Occipital lobe (tissue), 2 donors: ENCODE measurements around the gene MBD4. TPM values are rescaled to one million over a fixed set of nuclear protein-coding genes. Genes with fewer than 3 reads are reported as not detected.
"Not testable (repeated sequence)": the region's sequence is repeated elsewhere in the genome, so short reads cannot be mapped to it uniquely, and the experiment has no call there.

ENCODE experiments used
- DNase-seq: peaks from one replicate; lab custom pipeline; 2025; lab: John Stamatoyannopoulos, UW
- total RNA-seq: library from RNA; depleted of rRNA; stranded (reverse); fragments of >200 nt; gene quantifications from one replicate; pipeline ENCODE4 v1.2.3, GENCODE V29; 2014

MBD4 gene
- total RNA-seq, 1 donor from 2014 or later: 29.0 TPM

- DNase-seq: no peak
Measured at GRCh38 chr3:129429602-129430001, 10.1 kb downstream of the MBD4 start.

DNA sequence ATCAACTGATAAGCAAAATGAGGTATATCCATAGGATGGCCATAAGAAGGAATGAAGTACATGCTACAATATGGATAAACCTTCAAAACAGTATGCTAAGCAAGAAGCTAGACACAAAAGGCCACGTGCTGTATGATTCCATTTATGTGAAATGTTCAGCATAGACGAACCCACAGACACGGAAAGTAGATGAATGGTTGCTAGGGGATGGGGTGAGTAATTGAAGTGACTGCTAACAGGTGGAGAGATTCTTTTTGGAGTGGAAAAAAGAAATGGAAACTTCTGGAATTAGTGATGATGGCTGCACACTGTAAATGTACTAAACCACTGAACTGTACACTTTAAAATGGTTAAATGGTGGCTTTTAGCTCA, 10.7 kb downstream of the MBD4 start:
- DNase-seq: no peak

GRCh38 chr3:129428376-129429079, 11.2 kb downstream of the MBD4 start, which contains the start of gene EFCAB12:
EFCAB12 (minus strand) TSS chr3:129428636; CDS start chr3:129428488, 148 bp downstream.
- DNase-seq: peak; percentile 94

- no peak for DNase-seq
Measured at GRCh38 chr3:129428007-129428375, 11.8 kb downstream of the MBD4 start.

DNA sequence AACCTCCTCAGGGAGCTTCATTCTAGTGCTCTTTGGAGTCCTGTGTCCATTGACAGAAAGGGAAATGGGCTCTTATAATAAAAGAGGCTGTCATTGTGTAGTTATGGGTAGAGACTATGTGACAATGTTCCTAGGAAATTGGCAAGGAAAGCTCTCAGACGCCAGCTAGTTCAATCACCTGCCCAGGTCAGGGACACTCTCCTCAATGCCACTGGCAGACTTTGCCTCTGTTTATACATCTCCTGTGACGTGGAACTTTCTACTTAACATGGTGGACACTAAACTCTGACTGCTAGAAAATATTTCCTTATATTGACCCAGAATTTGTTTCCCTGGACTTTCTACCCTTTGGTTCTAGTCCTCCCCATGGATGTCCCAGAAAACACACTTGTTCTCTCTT, 14.1 kb downstream of the MBD4 start:
- no peak for DNase-seq

- peak; percentile 10 for DNase-seq
Measured at GRCh38 chr3:129425213-129425612, 14.5 kb downstream of the MBD4 start.

DNA sequence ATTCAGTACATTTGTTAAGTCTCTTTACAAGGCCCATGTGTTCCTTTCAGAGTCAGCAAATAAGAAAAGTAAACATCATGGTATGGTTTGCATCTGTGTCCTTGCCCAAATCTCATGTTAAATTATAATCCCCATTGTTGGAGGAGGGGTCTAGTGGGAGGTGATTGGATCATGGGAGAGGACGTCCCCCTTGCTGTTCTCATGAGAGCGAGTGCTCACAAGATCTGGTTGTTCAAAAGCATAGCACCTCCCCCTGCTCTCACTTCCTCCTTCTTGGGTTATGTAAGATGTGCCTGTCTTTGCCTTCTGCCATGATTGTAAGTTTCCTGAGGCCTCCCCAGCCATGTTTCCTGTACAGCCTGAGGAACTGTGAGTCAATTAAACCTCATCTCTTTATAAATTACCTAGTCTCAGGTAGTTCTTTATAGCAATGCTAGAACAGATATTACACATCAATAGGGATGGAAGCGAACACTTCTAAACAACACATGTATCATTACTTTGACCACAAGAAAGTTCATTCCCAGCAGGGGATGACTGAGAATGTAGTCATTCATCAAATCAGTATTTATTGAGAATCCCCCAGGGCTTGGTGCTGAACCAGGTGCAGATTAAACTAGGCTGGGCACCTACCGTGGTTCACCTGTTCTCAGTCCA, 15.4 kb downstream of the MBD4 start:
- no peak for DNase-seq

DNA sequence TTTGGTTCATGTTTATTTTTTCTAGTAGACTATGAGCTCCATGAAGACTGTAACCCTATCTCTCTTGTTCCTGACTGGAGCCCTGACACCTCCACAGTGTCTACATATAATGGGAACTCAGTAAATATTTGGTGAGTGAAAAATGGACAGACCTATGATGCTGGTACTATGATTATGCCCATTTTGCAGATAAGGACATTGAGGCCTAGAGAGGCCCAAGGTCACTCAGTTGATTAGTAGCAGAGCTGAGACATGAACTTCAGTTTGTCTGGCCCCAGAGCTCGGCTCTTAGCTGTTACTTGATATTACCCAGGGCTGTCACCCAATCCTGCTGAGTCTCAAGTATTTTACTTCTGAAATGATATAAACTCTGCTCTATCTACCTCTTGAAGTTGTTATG, 16.9 kb downstream of the MBD4 start:
- no peak for DNase-seq

- no peak for DNase-seq
Measured at GRCh38 chr3:129421988-129422745, 17.6 kb downstream of the MBD4 start.

- no peak for DNase-seq
Measured at GRCh38 chr3:129421236-129421883, 18.4 kb downstream of the MBD4 start.

DNA sequence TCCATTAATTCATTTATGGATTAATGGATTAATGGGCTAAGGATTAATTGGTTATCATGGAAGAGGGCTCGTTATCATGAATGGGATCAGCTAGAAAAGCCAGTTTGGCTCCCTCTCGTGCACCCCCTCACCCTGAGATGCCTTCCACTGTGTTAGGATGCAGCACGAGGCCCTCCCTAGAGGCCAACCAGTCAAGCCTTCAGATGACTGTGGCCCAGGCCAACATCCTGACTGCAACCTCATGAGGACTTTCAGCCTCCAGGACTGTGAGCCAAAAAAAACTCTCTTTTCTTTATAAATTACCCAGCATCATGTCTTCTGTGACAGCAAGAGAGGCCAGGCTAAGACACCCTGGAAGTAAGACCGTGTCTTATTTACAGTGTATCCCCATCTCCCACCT, 20.3 kb downstream of the MBD4 start:
- DNase-seq: no peak

- no peak for DNase-seq
Measured at GRCh38 chr3:129418041-129418973, 21.4 kb downstream of the MBD4 start.

DNA sequence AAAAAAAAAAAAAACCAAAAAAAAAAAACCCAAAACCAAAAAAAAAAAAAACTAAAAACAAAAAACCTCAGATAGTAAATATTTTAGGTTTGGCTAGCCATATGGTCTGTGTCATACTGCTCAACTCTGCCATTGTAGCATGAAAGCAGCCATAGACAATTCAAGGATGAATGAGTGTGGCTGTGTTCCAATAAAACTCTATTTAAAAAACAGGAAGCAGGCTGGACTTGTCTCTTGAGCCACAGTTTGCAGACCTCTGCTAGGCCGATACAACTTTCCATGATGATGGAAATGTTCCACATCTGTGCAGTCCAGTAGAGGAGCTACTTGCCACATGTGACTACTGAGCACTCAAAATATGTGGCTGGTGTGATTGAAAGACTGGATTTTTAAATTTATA, 22.4 kb downstream of the MBD4 start:
- no peak for DNase-seq

- DNase-seq: no peak
Measured at GRCh38 chr3:129416415-129416814, 23.3 kb downstream of the MBD4 start.

GRCh38 chr3:129415830-129416229, 23.9 kb downstream of the MBD4 start:
- DNase-seq: no peak

- no peak for DNase-seq
Measured at GRCh38 chr3:129415378-129415777, 24.4 kb downstream of the MBD4 start.

DNA sequence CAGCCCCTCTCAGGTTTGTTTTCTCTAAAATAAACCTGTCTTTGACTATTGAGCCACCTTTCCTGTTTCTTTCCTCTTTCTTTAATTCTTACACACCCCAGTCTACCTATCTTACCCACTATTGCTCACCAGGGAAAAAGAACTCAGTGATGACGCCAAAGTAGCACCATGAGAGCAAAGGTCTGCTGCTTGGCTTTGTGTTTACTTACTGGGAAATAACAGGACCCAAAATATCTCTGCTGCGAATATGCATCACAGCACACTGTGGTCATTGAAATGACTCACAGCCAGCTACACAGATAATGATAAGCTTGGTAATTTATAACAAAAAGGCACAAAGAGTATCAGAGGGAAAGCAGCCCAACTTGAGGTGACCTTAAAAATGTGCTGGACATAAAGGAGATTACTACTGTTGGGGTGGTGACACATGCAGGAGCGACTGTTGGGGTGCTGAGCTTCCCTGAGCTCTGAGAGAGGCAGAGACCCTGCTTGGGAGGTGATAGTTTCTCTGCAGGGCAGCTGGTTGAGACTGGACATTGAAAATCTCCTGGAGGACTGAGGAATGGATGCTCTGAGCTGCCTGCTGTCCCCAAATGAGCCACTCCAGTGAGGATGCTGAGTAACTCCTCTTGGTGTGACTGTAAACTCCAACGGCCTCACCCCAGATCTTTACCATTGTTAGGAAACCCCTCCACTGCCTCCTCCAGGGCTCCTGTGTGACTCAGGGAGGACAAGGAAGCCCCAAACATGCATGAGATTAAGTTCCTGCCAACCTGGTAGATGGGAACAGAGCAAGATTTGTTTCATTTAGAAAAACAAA, 25.9 kb downstream of the MBD4 start:
- no peak for DNase-seq

DNA sequence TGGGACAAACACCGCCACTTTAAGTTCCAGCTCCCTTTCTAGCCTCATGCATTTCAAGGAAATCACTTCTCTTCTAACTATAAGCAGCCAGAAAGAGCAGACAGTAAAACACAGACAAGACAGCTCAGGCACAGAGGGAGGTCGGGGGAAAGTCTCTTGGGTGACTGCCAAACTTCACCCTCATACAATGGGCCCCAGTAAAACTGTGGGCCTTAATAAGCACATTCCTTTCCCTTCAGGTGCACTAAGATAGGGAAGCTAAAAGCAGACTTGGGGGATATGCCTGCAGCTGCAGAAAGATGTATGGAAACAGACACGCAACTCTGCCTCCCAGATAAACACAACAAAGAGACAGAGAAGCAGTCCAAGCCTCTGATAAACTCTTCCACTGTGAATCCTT, 26.5 kb downstream of the MBD4 start:
- DNase-seq: not testable (repeated sequence)

DNA sequence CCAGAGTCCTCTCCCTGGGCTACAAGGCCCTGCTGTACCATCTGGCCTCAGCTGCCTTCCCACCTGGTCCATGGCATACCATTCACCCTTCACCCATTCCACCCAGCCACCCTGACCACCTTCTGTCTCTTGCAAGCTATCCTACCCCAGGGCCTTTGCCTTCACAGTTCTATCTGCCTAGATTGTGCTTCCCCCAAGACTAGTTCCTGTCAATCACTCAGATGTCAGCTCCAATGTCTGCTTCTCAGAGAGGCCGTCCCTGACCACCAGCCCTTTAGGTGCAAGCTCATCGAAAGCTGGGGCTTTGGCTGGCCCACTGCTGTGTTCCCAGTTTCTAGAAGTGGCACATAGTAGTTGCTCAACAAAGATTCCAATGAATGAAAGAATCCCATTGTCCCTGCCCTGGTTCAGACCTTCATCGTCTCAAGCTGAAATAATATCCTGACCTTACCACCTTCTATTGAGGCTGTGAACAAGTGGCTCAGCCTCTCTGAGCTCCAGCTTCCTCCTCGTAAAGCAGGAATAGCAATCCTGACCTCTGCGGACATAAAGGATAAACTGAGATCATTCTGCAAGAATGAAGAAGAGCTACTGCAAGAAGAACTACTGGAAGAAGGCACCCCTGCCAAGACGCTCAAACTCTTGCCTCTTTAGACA, 27.1 kb downstream of the MBD4 start:
- no peak for DNase-seq

GRCh38 chr3:129410971-129411370, 28.8 kb downstream of the MBD4 start:
- no peak for DNase-seq
